ENCODE results near the gene CD2AP.
"Not testable (repeated sequence)": the region's sequence is repeated elsewhere in the genome, so short reads cannot be mapped to it uniquely, and the experiment has no call there.

The CD2AP gene
- total RNA-seq: 90.6 to 100 reads per million in 2 experiments

DNA sequence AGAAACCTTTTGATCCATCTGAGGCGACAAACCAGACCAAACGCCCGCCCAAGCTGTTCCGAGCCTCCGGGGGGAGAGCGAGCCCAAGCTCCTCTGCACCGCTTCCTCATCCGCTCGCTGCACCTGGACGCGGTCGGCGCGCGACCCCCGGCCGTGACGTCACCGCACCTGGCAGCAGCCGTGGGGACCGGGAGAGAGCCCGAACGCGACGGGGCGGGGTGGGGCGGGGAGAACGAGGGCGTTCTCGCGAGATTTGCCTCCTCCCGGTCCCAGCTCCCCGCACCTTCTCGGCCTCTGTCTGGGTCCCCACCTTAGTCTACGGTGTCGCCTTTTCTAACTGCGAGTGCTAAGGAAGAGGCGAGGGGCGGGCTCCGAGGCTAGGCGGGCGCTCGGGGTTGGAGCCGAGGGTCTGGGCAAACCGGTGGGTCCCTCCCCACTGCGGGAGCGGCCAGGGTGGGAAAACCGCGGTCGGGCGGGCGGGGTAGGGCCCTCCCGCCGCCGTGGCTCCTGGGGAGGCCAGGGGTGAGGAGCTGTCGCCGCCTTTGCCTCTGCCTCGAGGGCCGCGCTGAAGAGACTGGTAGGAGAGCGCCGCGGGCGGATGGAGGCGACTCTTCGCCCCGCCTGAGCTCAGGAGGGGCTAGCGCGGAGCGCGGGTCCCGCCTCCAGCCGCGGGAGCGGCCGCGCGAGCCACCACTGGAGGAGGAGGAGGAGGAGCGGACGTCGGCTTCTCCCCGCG lies at the start of gene CD2AP:
Gene CD2AP (plus strand): TSS at position 293 of the 736 bp plus-strand sequence. CDS start 456 bp downstream, outside the sequence.
- DNase-seq (ENCODE audit: low read depth): peak; percentile 89

DNA sequence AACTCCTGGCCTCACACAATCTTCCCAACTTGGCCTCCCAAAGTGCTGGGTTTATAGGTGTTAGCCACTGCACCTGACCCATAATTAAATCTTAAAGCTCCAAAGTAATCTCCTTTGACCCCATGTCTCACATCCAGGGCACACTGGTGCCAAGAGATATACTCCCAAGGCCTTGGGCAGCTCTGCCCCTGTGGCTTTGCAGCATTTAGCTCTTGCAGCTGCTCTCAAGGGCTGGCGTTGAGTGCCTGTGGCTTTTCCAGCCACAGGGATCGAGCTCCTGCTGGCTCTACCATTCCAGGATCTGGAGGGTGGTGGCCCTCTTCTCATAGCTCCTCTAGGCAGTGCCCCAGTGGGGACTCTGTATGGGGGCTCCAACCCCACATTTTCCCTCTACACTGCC lies 49.3 kb upstream of the CD2AP start:
- DNase-seq (ENCODE audit: low read depth): no peak

DNA sequence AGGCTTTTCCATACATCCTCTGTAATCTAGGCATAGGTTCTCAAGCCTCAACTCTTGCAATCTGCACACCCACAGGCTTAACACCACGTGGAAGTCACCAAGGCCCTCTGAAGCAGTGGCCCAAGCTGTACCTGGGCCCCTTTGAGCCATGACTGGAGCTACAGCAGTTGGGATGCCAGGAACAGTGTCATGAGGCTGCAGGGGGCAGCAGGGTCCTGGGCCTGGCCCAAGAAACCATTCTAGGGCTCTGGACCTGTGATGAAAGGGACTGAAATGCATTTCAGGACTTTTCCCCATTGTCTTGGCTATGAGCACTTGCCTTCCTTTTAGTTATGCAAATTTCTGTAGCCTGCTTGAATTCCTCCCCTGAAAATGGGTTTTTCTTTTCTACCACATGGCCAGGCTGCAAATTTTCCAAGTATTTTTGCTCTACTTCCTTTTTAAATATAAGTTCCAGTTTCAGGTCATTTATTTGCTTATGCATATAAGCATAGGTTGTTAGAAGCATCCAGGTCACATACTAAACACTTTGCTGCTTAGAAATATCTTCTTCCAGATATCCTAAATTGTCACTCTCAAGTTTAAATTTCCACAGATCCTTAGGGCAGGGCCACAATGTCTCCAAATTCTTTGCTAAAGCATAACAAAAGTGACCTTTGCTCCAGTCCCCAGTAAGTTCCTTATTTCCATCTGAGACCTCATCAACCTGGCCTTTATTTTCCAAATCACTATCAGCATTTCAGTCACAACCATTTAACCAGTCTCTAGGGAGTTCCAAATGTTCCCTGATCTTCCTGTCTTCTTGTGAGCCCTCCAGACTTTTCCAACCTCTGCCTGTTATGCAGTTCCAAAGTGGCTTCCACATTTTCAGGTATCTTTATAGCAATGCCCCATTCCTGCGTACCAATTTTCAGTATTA lies 48.6 kb upstream of the CD2AP start:
- no peak for DNase-seq (ENCODE audit: low read depth)

- DNase-seq (ENCODE audit: low read depth): no peak
Observed at GRCh38 chr6:47434372-47435253, 43.0 kb upstream of the CD2AP start.

DNA sequence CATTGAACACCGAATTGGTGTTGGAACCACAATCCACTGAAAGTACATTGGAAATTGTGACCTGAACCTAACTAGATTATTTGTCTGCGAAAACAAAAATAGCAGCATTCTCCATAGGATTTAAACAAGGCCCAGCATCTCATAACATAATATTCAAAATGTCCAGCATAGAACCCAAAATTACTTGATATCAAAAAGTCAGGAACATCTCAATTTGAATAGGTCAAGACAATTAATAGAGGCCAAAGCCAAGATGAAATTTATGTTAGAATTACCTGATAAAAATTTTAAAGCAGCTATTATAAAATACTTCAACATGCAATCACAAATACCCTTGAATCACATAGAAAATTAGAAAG lies 42.4 kb upstream of the CD2AP start:
- no peak for DNase-seq (ENCODE audit: low read depth)

DNA sequence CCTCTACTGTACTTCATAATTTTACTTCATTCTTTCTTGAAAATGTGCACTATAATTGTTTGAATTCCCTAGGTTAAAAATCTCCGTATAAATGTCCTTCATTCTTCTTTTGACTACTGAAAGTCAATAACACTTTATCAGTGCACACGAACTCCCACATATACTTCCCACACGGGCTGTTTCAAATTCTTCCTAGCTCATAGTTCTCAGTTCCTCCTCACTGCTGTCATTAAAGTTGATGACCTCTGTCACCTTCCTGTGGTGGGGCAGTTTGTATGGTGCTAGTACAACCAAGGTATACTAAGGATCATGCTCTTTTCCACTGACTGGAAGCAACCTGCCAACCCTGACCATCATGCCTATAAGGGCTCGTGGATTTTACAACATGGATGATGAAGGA lies 40.0 kb upstream of the CD2AP start:
- DNase-seq (ENCODE audit: low read depth): no peak

DNA sequence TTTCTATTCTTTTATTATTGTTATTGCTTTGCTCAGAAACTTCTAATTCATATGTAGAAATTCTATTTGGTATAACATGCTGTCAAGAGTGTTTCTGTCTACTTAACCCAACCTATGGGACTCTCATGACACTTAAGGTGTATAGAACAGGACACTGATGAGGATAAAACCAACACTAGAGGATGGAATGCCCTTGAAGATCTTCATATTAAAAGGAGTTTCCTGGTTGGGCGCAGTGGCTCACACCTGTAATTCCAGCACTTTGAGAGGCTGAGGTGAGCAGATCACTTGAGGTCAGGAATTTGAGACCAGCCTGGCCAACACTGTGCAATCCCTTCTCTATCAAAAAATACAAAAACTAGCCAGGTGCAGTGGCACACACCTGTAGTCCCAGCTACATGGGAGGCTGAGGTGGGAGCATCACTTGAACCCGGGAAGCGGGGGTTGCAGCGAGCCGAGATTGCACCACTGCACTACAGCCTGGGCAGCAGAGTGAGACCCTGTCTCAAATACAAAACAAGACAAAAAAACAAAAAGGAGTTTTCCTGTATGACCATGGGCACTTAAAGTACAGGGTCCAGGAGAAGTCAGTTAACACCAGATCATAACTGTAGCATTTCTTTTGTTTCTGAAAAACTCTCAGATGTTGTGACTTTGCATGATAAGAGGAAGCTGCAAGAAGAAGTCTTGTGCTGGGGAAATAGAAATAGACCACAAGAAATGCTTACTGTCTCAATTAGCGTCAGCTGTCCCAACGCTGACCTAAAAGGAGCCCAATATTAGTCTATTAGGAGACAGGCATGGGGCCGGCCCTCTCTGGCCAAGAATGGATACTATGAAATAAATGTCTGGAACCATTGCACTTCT lies 38.9 kb upstream of the CD2AP start:
- DNase-seq (ENCODE audit: low read depth): no peak

- no peak for DNase-seq (ENCODE audit: low read depth)
Observed at GRCh38 chr6:47439348-47439668, 38.3 kb upstream of the CD2AP start.

- no peak for DNase-seq (ENCODE audit: low read depth)
Observed at GRCh38 chr6:47440719-47441118, 36.9 kb upstream of the CD2AP start.

- DNase-seq (ENCODE audit: low read depth): not testable (repeated sequence)
Observed at GRCh38 chr6:47444964-47445363, 32.6 kb upstream of the CD2AP start.

GRCh38 chr6:47446669-47447330 lies 30.8 kb upstream of the CD2AP start:
- no peak for DNase-seq (ENCODE audit: low read depth)

- DNase-seq (ENCODE audit: low read depth): no peak
Observed at GRCh38 chr6:47447722-47448121, 29.9 kb upstream of the CD2AP start.

- DNase-seq (ENCODE audit: low read depth): no peak
Observed at GRCh38 chr6:47451162-47451561, 26.4 kb upstream of the CD2AP start.

GRCh38 chr6:47452899-47453298 lies 24.7 kb upstream of the CD2AP start:
- no peak for DNase-seq (ENCODE audit: low read depth)

DNA sequence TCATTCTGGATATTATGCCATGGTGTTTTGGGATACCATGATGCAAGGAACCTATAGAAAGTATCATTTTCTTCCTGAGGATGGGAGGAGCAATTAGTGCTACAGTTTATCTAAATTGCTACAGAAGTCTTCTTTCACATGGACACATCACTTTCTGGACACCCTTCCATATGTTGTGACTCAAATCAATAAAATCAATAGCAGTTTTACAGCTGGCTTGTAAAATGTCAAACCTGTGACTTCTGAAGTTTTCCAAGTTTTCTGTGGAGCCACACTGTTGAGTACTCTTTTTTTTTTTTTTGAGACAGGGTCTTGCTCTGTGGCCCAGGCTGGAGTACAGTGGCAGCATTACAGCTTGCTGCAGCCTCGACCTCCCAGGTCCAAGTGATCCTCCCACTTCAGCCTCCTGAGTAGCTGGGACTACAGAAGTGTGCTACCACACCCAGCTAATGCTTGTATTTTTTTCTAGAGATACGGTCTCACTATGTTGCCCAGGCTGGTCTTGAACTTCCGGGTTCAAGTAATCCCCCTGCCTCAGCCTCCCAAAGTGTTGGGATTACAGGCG lies 24.1 kb upstream of the CD2AP start:
- DNase-seq (ENCODE audit: low read depth): no peak

- no peak for DNase-seq (ENCODE audit: low read depth)
Observed at GRCh38 chr6:47454713-47455396, 22.7 kb upstream of the CD2AP start.

GRCh38 chr6:47455533-47456209 lies 21.9 kb upstream of the CD2AP start:
- DNase-seq (ENCODE audit: low read depth): no peak

- no peak for DNase-seq (ENCODE audit: low read depth)
Observed at GRCh38 chr6:47456536-47456975, 21.0 kb upstream of the CD2AP start.

- no peak for DNase-seq (ENCODE audit: low read depth)
Observed at GRCh38 chr6:47457370-47457769, 20.2 kb upstream of the CD2AP start.

All from T follicular helper cell (primary cell).